GM18951 (cell line): ENCODE results near the gene HMCN1.

Experiments used
- POLR2A ChIP-seq: IDR thresholded peaks from 4 replicates; pipeline ENCODE4 v1.6.1; 2011; ENCODE audit warnings: mild to moderate bottlenecking; ENCODE audit not compliant: insufficient read length, insufficient read depth; ENCODE audit errors: extremely low read depth
- in situ Hi-C: fragments of 300-500 bp; cut with MboI; formaldehyde crosslinking; loops from one replicate; pipeline ENCODE4 v1.12.0; 2022; ENCODE audit warnings: low sequenced_read_pairs, mixed read lengths, inconsistent platforms; ENCODE audit not compliant: unreplicated experiment

Gene HMCN1

DNA sequence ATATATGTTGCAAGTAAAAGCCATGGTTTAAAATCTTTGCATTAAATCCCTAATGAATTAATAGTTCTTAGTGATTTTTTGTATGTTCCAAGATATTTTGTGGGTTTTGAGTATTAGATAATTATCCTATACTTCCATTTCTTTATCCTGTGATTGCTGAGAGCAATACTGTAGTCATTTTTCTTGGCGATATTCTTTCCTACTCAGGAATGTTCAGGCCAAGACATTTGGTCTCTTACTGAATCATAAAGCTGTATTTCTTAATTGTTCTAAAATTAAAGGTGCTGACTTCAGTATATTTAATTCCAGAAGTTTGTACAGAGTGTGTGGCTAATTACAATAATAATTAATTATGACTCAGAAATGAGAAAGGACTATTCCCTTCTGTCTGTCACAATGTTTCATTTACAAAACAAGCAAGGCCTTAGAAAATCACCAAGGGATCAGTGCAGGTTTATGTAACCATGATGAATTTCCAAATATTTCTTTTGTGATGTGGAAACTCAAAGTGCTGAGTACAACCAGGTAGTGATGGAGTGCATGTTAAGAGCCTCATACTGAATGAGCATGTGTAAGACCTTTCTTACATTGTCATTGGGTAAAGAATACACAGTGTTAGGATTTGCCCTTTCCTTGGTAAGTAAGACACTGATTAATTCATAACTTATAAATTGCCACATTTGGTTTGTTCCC is 161.2 kb downstream of the HMCN1 start:
- no peak for TF ChIP-seq POLR2A
- in situ Hi-C loops = no loop called here

DNA sequence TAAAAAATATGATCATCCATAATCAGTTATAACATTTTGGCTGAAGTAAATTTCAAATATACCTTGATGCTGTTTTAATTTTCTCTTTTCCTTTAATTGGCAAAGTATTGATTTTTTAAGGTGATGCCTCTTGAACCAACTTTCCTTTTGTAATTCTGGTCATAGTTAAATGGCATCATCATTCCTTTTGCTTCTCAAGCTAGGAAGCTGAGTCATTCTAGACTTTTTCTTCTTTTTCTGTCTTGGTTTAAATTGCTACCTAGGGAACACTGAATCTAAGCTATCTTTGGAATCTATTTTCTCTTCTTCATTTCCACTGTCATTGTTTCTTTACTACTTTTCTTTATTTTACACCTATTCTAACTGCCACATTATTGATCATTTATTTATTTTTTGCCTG is 162.7 kb downstream of the HMCN1 start:
- no peak for TF ChIP-seq POLR2A
- in situ Hi-C loops = no loop called here

DNA sequence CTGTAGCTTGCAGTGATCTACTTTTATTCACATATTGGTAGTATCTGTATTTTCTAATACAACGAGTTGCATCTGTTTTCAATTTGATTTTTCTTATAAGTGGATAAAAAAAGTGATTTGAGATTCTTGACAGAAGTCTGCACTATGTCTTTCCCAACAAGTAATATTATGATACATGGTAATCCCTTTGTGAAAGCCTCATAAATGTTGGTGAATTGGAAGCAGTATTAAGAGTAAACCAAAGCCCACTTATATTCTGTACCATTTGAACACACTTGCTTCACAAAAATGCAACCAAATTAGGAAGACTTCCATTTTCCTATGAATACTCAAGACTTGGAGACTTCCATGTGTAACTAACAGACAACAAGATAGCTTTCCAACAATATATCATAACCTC is 172.0 kb downstream of the HMCN1 start:
- no peak for TF ChIP-seq POLR2A
- in situ Hi-C loops = no loop called here

DNA sequence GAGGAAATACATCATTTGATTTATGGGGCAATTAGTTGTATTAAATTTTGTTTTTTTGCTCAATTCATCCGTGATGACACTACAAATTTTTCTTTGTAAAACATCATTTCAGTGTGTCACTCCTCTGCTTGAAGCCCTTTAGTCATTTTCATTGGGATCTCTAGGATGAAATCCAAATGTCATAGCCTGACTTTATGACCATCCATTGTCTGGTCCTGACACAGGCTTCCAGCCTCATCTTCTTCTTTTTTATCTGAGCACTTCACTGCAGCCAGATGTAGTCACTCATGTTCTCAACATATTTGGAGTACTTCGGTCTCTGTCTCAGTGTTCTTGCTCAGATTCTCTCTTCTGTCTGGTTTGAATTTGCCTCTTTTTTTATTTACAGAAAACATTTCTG is 173.1 kb downstream of the HMCN1 start:
- in situ Hi-C loops = no loop called here
- no peak for TF ChIP-seq POLR2A

DNA sequence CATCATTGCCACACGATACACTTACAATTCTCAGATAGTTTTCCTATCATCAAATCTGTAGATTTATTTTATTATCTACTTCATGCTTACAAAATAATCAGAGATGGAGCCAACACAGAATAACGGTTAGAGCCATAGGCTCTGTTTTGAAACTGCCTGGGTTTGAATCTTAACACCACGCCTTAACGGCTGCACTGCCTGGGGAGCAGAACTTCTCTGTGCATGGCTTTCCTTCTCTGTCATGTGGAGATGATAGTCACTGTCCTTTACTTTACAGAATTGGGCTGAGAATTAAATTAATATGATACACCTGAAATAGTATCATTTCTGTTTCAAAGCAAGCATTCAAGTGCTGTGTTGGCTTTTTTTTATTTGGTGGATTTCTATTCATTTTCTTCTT is 177.8 kb downstream of the HMCN1 start:
- no peak for TF ChIP-seq POLR2A
- in situ Hi-C loops = no loop called here

DNA sequence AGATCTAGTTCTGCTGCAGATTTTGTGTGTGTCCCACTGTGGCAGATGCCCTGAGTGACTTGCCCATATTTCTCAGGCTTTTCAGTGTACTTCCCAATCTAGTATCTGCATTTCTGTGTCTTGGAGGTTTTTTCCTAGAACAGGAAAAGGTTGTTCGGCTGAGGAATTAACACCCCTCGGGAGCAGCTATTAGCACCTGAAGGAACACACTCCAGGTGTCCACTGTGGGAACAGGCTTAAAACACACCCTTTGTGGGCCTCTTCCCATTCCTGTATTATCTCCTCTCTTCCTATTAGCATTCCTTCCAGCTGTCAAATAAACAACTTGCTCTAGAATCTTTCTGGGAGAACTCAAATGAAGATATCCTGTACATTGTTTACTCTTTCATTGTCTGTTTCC is 178.3 kb downstream of the HMCN1 start:
- in situ Hi-C loops = no loop called here
- no peak for TF ChIP-seq POLR2A

DNA sequence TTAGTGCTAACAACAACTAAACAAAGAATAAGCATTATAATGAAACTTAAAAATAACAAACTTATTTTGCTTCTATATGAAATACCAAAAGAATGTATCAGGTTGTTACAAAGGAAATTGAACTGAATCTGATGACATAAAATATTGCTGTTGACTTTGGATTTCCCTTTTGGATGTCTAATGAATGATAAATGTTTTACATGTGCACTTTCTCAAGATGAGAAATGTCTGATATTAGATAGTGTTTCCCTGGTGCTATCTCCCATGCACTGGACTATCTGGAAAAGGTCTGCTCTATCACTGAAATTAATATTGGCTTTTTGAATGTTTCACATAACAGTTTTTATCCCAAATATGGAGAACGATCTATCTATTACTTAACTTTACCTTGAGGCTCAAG is 179.9 kb downstream of the HMCN1 start:
- in situ Hi-C loops = no loop called here
- no peak for TF ChIP-seq POLR2A

DNA sequence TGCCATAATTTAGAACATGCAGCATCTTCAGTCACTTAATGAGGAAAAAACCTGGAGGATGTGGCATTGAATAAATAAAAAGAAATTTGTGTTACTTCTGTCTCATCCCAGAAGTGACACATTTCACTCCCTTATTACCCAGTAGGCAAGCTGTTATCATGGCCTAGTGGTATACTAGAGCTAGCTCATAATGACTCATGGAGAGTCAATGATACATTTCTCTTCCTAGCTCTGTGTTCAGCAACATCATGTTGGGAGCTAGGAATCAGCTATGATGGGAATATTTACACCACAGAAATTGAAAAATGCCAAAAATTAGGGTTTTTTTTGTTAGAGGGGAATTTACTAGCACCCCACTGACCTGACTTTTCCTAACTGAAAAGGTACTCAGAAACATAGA is 182.7 kb downstream of the HMCN1 start:
- in situ Hi-C loops = no loop called here
- TF ChIP-seq POLR2A = no peak

DNA sequence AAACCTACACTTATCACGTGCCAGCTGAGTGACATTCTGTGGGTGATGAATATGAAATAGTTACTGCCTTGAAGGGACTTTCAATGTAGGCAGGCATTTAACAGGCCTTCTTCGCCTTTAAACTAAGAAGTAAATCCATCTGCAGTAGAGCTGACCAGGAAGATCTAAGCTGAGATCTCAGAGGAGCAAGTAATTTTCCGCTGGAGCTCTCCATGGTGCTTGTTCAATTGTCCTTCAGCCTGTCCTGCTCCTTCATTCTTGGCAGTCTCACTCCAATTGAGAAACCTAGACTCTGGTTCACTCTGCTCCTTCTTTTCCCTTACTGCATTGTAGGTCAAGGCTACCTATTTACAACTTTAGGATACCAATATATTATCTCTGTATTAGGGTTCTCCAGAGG is 183.5 kb downstream of the HMCN1 start:
- in situ Hi-C loops = no loop called here
- TF ChIP-seq POLR2A = no peak

DNA sequence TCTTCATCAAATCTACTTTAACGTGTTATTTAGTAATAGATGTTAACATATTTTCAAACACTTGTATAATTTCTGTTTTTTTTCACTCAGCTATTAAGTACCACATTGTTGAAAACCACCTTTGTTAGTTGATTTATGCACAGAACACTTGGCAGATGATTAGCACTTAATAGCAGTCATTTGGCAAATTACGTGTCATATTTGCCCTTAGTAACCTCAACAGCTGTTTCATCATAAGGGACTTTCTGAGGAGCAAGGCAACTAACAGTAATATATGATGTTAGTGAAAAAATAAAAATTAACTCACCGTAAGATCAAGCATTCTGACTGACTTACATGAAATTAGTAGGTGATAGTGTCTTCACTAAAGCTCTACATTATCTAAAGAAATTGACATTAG is 186.4 kb downstream of the HMCN1 start:
- TF ChIP-seq POLR2A = no peak
- in situ Hi-C loops = no loop called here

DNA sequence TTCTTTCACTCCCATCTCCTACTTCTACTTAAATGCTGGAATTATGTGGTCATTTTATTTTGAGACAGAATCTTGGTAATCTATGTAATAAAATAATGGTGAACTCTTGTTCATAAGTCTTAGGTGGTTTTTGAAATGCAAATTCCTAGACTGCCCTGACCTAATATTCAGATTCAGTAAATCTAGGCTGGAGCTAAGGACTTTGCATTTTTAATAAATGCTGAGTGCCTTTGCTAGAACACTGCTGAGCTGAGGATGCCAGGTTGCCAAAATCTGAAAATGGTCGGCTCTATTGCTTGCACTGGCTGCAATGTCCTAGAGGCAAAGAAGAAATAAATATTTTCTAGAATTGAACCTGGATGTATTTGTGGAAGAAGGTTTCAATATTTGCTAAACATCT is 187.4 kb downstream of the HMCN1 start:
- in situ Hi-C loops = no loop called here
- TF ChIP-seq POLR2A = no peak

DNA sequence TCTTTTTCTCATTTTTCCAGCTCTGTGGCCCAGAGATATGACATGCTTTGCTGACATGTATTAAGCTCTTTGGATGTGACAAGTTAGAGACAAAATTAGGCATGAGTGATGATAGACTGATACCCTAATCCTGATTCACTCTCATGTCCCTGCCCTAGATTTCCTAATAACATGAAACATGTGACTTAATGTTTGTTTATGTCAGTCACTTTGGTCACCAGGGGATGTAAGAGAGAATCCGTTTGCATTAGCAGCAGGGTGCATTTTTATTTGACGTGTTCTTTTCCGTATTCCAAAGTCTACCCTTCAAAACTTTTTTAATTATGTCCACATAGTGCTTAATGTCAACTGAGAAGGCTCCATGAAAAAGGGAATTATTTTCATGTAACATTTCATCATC is 192.4 kb downstream of the HMCN1 start:
- TF ChIP-seq POLR2A = no peak
- in situ Hi-C loops = no loop called here

DNA sequence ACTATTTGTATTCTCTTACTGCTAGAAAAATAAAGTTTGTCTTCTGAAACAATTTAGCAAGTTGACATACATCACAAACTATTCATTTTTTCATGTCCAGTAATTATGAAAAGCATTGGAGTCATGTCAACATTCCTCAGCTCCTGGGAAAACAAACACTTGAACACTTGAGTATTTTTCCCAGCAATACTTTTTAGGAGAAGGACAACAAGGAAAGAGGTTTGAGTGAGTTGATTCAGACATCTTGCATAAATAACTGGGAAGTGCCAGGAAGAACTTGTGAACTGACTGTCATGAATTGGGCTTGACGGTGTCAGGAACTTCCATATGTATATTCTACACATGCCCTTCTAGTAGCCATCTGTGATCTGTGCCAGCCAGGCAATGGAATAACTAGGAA is 195.6 kb downstream of the HMCN1 start:
- in situ Hi-C loops = no loop called here
- no peak for TF ChIP-seq POLR2A

DNA sequence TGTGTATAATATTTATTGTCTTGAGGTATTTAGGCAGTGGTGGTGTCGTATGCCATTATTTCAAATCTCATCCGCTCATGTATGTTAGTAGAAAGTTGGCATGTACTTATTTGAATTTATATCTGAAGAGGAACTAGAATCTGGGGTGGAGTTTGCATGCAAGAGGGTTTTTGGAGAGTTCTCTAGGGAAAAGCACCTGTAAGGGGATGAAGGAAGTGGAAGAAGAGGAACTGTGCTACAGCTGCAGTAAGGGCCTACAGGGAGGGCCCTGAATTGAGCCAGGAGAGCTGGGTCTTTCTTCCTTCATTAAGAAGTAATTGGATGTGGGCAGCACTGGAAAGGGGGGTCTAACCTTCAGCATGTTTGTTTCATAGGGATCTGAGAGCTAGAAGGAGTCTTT is 197.2 kb downstream of the HMCN1 start:
- no peak for TF ChIP-seq POLR2A
- in situ Hi-C loops = no loop called here

DNA sequence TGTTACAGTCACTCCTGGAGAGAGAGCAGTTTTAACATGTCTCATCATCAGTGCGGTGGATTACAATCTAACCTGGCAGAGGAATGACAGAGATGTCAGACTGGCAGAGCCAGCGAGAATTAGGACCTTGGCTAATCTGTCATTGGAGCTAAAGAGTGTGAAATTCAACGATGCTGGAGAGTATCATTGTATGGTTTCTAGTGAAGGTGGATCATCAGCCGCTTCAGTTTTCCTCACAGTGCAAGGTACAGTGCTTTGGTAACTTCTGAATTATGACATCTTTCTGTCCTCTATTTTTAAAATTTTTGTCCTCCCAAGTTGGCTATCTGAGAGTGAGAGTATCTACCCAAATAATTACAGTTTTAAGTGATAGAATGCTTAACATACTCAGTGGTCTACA is 199.4 kb downstream of the HMCN1 start:
- TF ChIP-seq POLR2A = no peak
- in situ Hi-C loops = no loop called here

DNA sequence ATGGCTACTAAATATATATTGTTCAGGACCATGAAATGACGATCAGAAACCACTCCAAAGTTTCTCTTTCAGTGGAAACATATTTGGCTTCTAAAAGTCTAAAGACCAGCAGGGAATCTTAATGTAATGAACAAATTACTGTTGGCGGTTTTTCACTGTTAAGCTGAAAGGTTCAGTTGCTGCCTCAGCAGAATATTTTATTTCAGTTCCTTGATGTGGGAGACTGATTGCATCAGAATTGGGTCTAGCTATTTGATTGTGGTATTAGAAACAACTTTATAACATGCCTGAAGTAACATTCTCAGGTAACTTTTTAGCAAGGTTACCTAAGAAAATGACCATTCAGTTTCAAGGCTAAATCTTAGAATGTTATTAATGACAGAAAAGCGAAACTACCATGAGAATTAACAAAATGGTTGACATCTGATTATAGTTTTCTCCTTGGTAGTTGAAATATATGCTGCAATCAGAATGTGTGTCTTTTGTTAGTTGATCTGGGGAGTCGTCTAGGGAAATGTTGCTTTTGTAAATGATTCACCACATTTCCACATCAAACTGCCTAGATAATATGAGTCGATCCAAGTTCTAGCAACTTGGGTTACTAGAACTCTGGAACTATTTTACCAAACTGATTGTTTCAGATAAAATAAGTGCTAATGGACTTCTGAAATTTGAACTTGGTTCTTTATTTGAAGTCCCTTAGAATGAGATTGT is 200.4 kb downstream of the HMCN1 start:
- in situ Hi-C loops = no loop called here
- no peak for TF ChIP-seq POLR2A
